LNCaP clone FGC (cell line): ENCODE results near the gene COBL.

ENCODE experiments used
- DNase-seq: peaks from one replicate; pipeline ENCODE4 v3.0.0-alpha.2; 2011; ENCODE audit warnings: low read depth
- H3K4me3 ChIP-seq: 2 replicates; pipeline ENCODE4 v1.5.1; 2011; ENCODE audit warnings: mild to moderate bottlenecking, low read depth, low read length, control low read depth
- TF ChIP-seq, protein P1 (sequence below): IDR thresholded peaks from 2 replicates; pipeline ENCODE4 v1.5.1; 2012; ENCODE audit warnings: mild to moderate bottlenecking; ENCODE audit not compliant: control insufficient read depth, insufficient read depth; ENCODE audit errors: extremely low read depth

COBL gene

GRCh38 chr7:51142741-51143385, 173.7 kb downstream of the COBL start:
- no peak for DNase-seq
- H3K4me3 ChIP-seq: no peak overlapping the region
- TF ChIP-seq, protein P1, sequence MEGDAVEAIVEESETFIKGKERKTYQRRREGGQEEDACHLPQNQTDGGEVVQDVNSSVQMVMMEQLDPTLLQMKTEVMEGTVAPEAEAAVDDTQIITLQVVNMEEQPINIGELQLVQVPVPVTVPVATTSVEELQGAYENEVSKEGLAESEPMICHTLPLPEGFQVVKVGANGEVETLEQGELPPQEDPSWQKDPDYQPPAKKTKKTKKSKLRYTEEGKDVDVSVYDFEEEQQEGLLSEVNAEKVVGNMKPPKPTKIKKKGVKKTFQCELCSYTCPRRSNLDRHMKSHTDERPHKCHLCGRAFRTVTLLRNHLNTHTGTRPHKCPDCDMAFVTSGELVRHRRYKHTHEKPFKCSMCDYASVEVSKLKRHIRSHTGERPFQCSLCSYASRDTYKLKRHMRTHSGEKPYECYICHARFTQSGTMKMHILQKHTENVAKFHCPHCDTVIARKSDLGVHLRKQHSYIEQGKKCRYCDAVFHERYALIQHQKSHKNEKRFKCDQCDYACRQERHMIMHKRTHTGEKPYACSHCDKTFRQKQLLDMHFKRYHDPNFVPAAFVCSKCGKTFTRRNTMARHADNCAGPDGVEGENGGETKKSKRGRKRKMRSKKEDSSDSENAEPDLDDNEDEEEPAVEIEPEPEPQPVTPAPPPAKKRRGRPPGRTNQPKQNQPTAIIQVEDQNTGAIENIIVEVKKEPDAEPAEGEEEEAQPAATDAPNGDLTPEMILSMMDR: no peak

- H3K4me3 ChIP-seq: no peak overlapping the region
- peak; percentile 21 for DNase-seq
These were observed 175.1 kb downstream of the COBL start for GRCh38 chr7:51141451-51142003.

GRCh38 chr7:51140199-51141164, 176.1 kb downstream of the COBL start:
- H3K4me3 ChIP-seq: no peak overlapping the region
- TF ChIP-seq, protein P1: no peak
- no peak for DNase-seq

More at GRCh38 chr7:51141451-51142003, 175.1 kb downstream of the COBL start:
- TF ChIP-seq, protein P1: peak; percentile 63

GRCh38 chr7:51139796-51140195, 176.8 kb downstream of the COBL start:
- TF ChIP-seq, protein P1: no peak
- DNase-seq: peak; percentile 38
- H3K4me3 ChIP-seq: no peak overlapping the region

GRCh38 chr7:51138123-51139085, 178.2 kb downstream of the COBL start:
- TF ChIP-seq, protein P1: no peak
- no peak for DNase-seq
- no peak overlapping the region for H3K4me3 ChIP-seq

GRCh38 chr7:51135576-51135975, 181.0 kb downstream of the COBL start:
- DNase-seq: no peak
- TF ChIP-seq, protein P1: no peak
- no peak overlapping the region for H3K4me3 ChIP-seq
